ENCODE data around the gene VIPR2.

GRCh38 chr7:159143780-159144757, 598 bp downstream of the VIPR2 start:
- TF ChIP-seq CTCF (IDR thresholded peaks at IDR 0.05), result no peak
- TF ChIP-seq POLR2A (IDR thresholded peaks at IDR 0.05), result no peak
